NCI-H1092 treated with DMSO at 0.1 percent for 48 hours (cell line): ENCODE data around the gene FKBP3.
"Not testable (repeated sequence)": the region's sequence is repeated elsewhere in the genome, so short reads cannot be mapped to it uniquely, and the experiment has no call there.

Experiments used
- DNase-seq: peaks from one replicate; lab custom pipeline; 2025; lab: John Stamatoyannopoulos, UW

FKBP3 gene

GRCh38 chr14:45134051-45134958 is at the start of gene FKBP3:
FKBP3 (minus strand) TSS chr14:45134481; CDS start chr14:45134456, 25 bp downstream.
- peak; percentile 99 for DNase-seq

- DNase-seq = no peak
Observed at GRCh38 chr14:45181806-45182205, 47.5 kb upstream of the FKBP3 start.

GRCh38 chr14:45181329-45181728 is 47.0 kb upstream of the FKBP3 start:
- DNase-seq = no peak

- DNase-seq = no peak
Observed at GRCh38 chr14:45177076-45177475, 42.8 kb upstream of the FKBP3 start.

- no peak for DNase-seq
Observed at GRCh38 chr14:45169906-45170305, 35.6 kb upstream of the FKBP3 start.

- DNase-seq = no peak
Observed at GRCh38 chr14:45156067-45156466, 21.8 kb upstream of the FKBP3 start.

- DNase-seq = no peak
Observed at GRCh38 chr14:45150386-45150890, 16.2 kb upstream of the FKBP3 start.

- DNase-seq = no peak
Observed at GRCh38 chr14:45149602-45150001, 15.3 kb upstream of the FKBP3 start.

GRCh38 chr14:45145214-45145613 is 10.9 kb upstream of the FKBP3 start:
- DNase-seq = no peak

- DNase-seq = no peak
Observed at GRCh38 chr14:45144658-45145057, 10.4 kb upstream of the FKBP3 start.

GRCh38 chr14:45142083-45142482 is 7.8 kb upstream of the FKBP3 start:
- not testable (repeated sequence) for DNase-seq

GRCh38 chr14:45140661-45141187 is 6.4 kb upstream of the FKBP3 start:
- DNase-seq = no peak

- DNase-seq = no peak
Observed at GRCh38 chr14:45136399-45136798, 2.1 kb upstream of the FKBP3 start.

- peak; percentile 99 for DNase-seq
Observed at GRCh38 chr14:45135659-45136395, 1.5 kb upstream of the FKBP3 start, which contains the start of gene FANCM. FANCM (plus strand) TSS chr14:45135930; CDS start chr14:45136032, 102 bp downstream.

- no peak for DNase-seq
Observed at GRCh38 chr14:45135156-45135555, 875 bp upstream of the FKBP3 start.

GRCh38 chr14:45133683-45134050 is 614 bp downstream of the FKBP3 start:
- DNase-seq = peak; percentile 78

GRCh38 chr14:45128963-45129629 is 5.2 kb downstream of the FKBP3 start:
- no peak for DNase-seq

GRCh38 chr14:45125754-45126153 is 8.5 kb downstream of the FKBP3 start:
- DNase-seq = no peak

GRCh38 chr14:45123271-45123670 is 11.0 kb downstream of the FKBP3 start:
- no peak for DNase-seq

- no peak for DNase-seq
Observed at GRCh38 chr14:45120096-45120495, 14.2 kb downstream of the FKBP3 start.

- DNase-seq = no peak
Observed at GRCh38 chr14:45118594-45118993, 15.7 kb downstream of the FKBP3 start.

- no peak for DNase-seq
Observed at GRCh38 chr14:45114327-45114726, 20.0 kb downstream of the FKBP3 start.
